GM18867 (cell line): Measurements from ENCODE around the gene SCML1.

Experiments
- ATAC-seq: cut with Tn5 transposase; IDR thresholded peaks from one replicate; pipeline ENCODE4 v1.9.1; 2021; ENCODE audit warnings: mild to moderate bottlenecking, moderate library complexity; ENCODE audit not compliant: unreplicated experiment

The SCML1 gene

DNA sequence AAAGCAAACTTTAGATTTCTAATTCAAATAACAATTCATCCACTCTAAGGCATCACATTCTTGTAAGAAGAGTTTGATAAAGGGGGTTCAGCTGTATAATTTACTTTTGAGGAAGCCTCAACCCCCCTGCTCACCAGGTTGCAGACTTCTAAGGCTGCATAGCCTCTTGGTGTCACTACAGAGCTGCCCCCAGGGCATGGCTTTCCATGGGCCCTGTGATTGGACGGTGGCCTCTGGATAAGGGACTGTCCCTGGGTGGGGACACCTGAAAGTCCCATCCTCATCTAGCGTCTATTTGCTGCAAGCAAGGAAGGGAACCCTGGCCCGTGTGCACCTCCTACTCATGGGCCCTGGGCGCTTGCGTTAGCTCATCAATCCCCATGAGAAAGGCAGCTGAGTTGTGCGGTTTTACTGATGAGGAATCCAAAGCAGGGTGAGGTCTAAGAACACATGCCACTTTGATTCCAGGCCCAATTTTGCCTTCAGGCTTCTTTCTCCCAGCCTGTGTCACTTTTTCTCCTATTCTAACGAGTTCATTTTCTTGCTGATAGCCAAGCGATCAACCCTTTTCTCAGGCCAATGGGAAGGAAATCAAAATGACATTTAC lies 51.8 kb downstream of the SCML1 start:
- no peak for ATAC-seq

DNA sequence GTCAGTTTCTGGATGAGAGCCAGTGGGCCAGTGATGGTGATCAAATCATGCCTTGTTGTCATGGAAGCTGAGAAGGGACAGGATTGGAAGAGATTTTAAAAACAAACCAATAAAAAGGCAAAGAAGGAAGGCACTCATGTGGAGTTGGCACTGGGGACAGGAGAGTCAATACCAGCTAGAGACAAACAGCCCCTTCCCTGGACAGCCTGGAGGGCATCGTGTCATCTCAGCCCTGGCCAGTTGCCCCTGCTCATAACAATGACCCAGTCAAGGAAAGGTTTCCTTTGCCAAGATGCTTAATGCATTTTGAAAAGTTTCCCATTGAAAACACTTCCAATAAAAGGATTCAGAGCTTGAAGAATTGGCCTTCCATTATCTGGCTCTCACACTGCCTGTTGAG lies 55.5 kb downstream of the SCML1 start:
- ATAC-seq, result no peak

DNA sequence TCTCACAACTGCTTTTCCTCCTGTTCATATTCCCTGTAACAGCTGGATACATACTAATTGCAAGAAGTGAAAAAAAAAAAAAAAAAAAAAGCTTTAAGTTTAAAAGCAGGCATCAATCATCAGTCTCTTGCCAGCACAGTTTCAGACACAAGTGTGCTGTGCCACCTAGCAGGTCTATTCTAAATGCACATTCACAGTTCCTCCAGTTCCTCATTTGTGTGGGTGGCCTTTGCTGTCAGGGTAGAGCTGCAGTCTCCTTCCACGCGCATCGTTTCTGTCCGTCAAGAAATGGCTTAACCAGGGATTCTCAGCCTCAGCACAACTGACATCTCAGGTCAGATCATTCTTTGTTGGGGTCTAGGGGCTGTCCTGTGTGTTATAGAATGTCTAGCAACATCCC lies 61.6 kb downstream of the SCML1 start:
- no peak for ATAC-seq

DNA sequence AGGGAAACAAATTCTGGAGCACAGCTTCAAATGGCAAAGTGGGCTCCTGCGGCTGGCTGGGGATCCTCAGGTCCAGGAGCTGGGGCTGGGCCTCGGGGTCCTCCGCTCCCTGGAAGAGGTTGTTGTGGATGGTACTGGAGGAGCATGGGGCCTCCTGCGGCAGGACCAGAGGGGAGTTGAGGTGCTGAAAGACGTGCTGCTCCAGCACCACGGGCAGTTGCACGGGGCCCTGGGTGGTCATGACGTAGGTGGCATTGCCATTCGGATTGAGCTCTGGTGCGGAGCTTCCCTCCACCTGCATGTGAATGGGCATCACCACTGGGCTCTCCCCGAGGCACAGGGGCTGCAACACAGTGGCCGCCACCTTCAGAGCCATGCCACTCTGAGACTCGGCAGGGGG lies 64.1 kb downstream of the SCML1 start:
- no peak for ATAC-seq

DNA sequence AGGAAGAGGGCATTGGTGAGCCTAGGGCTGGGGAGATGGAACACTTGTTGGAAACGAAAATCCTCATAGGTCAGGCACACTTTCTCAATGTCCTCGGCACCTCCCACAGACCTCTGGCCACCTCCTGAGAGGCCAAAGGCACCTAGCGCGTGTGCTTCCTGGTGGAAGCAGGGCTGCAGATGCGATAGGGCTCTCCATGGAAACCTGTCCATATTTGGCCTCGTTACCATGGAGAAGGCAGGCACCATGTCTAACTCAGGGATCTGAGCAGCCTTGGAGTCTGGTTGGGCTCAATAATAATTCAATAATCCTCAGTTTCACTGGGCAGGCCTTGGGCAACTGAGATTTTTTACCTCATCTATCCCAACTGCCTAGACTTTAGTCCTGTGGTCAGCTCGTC lies 65.5 kb downstream of the SCML1 start:
- ATAC-seq, result no peak

DNA sequence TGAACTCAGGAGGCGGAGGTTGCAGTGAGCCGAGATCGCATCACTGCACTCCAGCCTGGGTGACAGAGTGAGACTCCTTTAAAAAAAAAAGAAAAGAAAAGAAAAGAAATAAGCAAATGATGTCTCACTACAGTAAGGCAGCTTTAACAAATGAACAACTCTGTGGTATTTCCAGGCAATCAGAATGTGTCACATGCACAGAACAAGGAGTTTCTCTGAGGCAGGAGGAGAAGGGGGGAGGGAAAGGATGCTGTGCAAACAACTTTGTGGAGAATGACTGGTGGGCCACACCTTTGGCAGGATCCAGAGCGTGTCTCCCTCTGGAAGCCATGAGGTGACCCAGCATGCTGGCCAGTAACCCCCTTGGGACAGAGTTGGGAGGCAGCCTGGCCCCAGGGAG lies 66.2 kb downstream of the SCML1 start:
- no peak for ATAC-seq
